Ureter (tissue), 1 donor: ENCODE measurements around the gene SLC22A2. TPM values are rescaled to one million over a fixed set of nuclear protein-coding genes. Genes with fewer than 3 reads are reported as not detected.

Source experiments
- total RNA-seq: library from RNA; stranded (reverse); gene quantifications from one replicate; pipeline ENCODE4 v1.2.4, GENCODE V29; 2023
- donor health status: DM: yes; HTN: yes; CAD: no.

The SLC22A2 gene
- total RNA-seq, 1 donor from 2014 or later, result not detected

Other genes starting within 250 kb of the SLC22A2 start
- gene SLC22A1, start 137.0 kb downstream of the SLC22A2 start, total RNA-seq, result 1.2 TPM
- gene SLC22A3, start 89.6 kb upstream of the SLC22A2 start, total RNA-seq, result 8.5 TPM